Lung (tissue), 12 donors: Measurements from ENCODE around the gene PDE2A. TPM values are rescaled to one million over a fixed set of nuclear protein-coding genes. Genes with fewer than 3 reads are reported as not detected.

ENCODE experiments used
- ATAC-seq: fragments of 200-7000 bp; cut with Tn5 transposase; one replicate; pipeline ENCODE4 v1.9.1; 2020; ENCODE audit warnings: moderate number of reproducible peaks; ENCODE audit not compliant: insufficient read depth, low FRiP score
- DNase-seq, 3 donors: peaks; one replicate each; pipeline ENCODE4 v3.0.0-alpha.2; 2013 to 2017
- H3K27ac ChIP-seq, 2 donors: one replicate each; pipeline ENCODE4 v1.5.1; 2013; ENCODE audit warnings: mild to moderate bottlenecking in 2 of 2, moderate library complexity in 2 of 2, control low read depth in 1 of 2, inconsistent platforms in 1 of 2, low read depth in 1 of 2, low read length in 1 of 2
- H3K27me3 ChIP-seq, 3 donors: one replicate each; pipeline ENCODE4 v1.5.1; 2013; ENCODE audit warnings: low read length in 2 of 3; ENCODE audit not compliant: control insufficient read depth in 3 of 3, insufficient read depth in 3 of 3
- H3K36me3 ChIP-seq, 4 donors: one replicate each; pipeline ENCODE4 v1.5.1; 2013; ENCODE audit warnings: low read length in 4 of 4, mild to moderate bottlenecking in 1 of 4, moderate library complexity in 1 of 4; ENCODE audit not compliant: control insufficient read depth in 4 of 4, insufficient read depth in 4 of 4
- H3K4me1 ChIP-seq, 5 donors: one replicate each; pipeline ENCODE4 v1.5.1; 2013; ENCODE audit warnings: low read length in 5 of 5, mild to moderate bottlenecking in 2 of 5, moderate library complexity in 1 of 5; ENCODE audit not compliant: control insufficient read depth in 5 of 5, insufficient read depth in 5 of 5
- H3K4me3 ChIP-seq: one replicate; pipeline ENCODE4 v1.5.1; 2013; ENCODE audit warnings: mild to moderate bottlenecking, control low read depth, moderate library complexity
- H3K9ac ChIP-seq, 2 donors: one replicate each; pipeline ENCODE4 v1.5.1; 2013; ENCODE audit warnings: low read length in 2 of 2, control low read depth in 1 of 2; ENCODE audit not compliant: insufficient read depth in 1 of 2
- H3K9me3 ChIP-seq, 4 donors: one replicate each; pipeline ENCODE4 v1.5.1; 2013; ENCODE audit warnings: low read length in 3 of 4, mild to moderate bottlenecking in 1 of 4, moderate library complexity in 1 of 4; ENCODE audit not compliant: control insufficient read depth in 4 of 4, insufficient read depth in 3 of 4
- WGBS, 2 donors: extraction: QIAGEN DNeasy Blood & Tissue Kit; methylation state at CpG; one replicate each; pipeline ENCODE4 v1.1.7; 2013; 5-methylcytosine and 5-hydroxymethylcytosine counted together
- polyA plus RNA-seq, 2 donors: library from polyadenylated mRNA; stranded (reverse); fragments of 200-250 nt; gene quantifications; one replicate each; pipeline ENCODE4 v1.2.1, GENCODE V29; 2013
- total RNA-seq, 2 donors: library from RNA; depleted of rRNA in 1 of 2; stranded (reverse); fragments of >200 nt in 1 of 2; gene quantifications; one replicate each; pipeline ENCODE4 v1.2.1, GENCODE V29; 2014 to 2021
- TF ChIP-seq, protein P1 (sequence below): IDR thresholded peaks from 2 replicates; pipeline ENCODE4 v1.5.1; 2012; ENCODE audit warnings: mild to moderate bottlenecking; ENCODE audit errors: control extremely low read depth, extremely low read depth
- donor health status: control.
- donor health status: control.
- donor health status: Bipolar disorder and iron deficiency.
- donor health status: healthy.
- donor health status: DM: yes; HTN: yes; CAD: no.

The PDE2A gene
- total and polyA plus RNA-seq, 4 donors: 7.7 to 20.5 (median 12.7) TPM

DNA sequence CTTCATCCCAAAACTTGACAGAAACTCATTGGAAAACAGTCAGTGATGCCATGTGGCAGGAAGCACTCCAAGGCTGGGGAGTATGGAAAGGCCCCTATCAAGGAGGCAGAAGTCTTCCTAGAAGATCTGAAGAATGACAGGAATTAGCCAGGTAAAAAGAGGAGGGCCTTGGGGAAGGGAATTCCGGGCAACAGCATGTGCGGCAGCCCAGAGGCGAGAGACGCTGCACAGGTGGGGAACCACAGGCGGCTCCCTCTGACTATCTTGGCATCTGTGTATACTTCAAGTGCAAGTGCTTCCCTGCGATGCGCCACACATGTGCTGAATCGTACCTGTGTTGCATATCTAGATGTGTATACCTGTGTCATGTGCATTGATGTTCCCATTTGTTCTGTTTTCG, 12.7 kb downstream of the PDE2A start:
- no peak for DNase-seq
- no peak overlapping the region for H3K27ac ChIP-seq
- H3K4me3 ChIP-seq: no peak overlapping the region
- no peak for ATAC-seq
- peaks cover 0 to 21% (median 0%) of the 10 kb centered on the region in 3 donors for H3K27me3 ChIP-seq
- H3K4me1 ChIP-seq: peaks cover 0 to 4% (median 0%) of the 10 kb centered on the region in 5 donors
- no peak overlapping the region for H3K9ac ChIP-seq
- 82 to 83% methylated on average over 9 of the region's 9 CpGs for WGBS, 2 donors
- no peaks in the 10 kb centered on the region for H3K36me3 ChIP-seq
- H3K9me3 ChIP-seq: no peaks in the 10 kb centered on the region
- TF ChIP-seq, protein P1, sequence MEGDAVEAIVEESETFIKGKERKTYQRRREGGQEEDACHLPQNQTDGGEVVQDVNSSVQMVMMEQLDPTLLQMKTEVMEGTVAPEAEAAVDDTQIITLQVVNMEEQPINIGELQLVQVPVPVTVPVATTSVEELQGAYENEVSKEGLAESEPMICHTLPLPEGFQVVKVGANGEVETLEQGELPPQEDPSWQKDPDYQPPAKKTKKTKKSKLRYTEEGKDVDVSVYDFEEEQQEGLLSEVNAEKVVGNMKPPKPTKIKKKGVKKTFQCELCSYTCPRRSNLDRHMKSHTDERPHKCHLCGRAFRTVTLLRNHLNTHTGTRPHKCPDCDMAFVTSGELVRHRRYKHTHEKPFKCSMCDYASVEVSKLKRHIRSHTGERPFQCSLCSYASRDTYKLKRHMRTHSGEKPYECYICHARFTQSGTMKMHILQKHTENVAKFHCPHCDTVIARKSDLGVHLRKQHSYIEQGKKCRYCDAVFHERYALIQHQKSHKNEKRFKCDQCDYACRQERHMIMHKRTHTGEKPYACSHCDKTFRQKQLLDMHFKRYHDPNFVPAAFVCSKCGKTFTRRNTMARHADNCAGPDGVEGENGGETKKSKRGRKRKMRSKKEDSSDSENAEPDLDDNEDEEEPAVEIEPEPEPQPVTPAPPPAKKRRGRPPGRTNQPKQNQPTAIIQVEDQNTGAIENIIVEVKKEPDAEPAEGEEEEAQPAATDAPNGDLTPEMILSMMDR: no peak

DNA sequence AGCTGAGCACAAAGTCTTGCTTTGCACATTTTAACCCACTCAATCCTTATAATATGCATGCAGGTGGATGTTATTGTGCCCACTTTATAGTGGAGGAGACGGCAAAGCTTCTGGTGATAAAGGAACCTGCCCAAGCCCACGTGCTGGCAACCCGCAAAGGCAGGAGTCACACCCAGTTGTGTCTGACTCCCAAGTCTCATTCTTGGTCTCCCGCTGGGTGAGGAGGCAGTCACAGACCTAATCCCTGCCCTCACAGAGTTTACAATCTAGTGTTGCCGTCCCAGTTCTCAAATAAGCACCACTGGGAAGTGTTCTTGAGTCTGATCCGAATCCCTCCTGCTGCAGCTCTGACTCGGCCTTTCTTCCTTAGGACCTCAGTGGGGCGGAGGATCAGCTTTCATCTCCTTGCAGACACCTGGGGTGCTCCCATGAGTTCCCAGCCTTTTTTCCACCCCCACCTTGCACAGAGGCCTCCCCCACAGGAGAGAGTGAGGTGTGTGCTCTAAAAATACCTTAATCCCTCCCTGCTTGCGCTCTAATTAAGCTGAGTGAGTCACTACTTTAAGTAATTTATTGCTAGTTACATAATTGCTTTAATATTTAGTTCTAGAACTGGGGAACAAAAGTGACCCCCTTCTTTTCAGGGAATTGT, 15.1 kb downstream of the PDE2A start:
- no peak overlapping the region for H3K9ac ChIP-seq
- TF ChIP-seq, protein P1: no peak
- peaks cover 0 to 21% (median 0%) of the 10 kb centered on the region in 3 donors for H3K27me3 ChIP-seq
- H3K36me3 ChIP-seq: no peaks in the 10 kb centered on the region
- no peaks in the 10 kb centered on the region for H3K9me3 ChIP-seq
- ATAC-seq (no peak), DNase-seq (no peak)
- H3K4me1 ChIP-seq: peaks cover 0 to 4% (median 0%) of the 10 kb centered on the region in 5 donors
- no peak overlapping the region for H3K27ac ChIP-seq
- H3K4me3 ChIP-seq: no peak overlapping the region
- 85 to 89% methylated on average over 9 of the region's 9 CpGs for WGBS, 2 donors

DNA sequence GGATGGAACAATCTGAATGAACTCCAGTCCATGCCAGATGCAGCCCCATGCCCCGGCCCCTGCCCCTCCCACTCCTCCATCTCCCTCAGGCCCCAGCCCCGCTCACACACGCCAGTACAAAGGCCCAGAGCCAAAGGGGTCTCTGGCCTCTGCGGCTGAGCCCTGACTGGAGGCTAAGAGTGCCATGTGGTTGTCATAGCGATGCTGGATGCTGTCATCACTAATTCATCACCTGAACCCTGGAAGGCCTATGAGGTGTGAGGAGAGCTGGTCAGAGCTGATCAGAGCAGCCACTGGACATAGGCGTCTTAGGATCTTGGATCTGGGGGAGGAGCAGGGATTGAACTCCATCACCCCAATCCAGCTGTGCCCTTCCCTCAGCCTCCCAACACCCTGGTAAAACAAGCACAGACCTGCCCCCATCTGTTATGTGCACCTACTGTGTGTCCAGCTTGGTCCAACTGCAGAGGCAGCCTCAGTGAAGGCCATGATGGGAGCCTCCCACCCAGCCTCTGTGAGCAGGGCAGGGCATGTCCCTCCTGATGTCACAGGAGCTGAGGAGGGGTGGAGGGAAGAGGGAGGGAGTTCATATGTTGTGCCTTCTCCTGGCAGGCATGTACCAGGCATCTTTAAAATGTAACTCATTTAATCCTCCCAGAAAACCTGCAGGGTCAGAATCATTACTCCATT, 16.7 kb downstream of the PDE2A start:
- TF ChIP-seq, protein P1: no peak
- 79 to 91% methylated on average over 6 of the region's 6 CpGs for WGBS, 2 donors
- no peak overlapping the region for H3K9ac ChIP-seq
- peak in 1 of 3 donors; percentile 24 for DNase-seq
- no peak for ATAC-seq
- H3K4me3 ChIP-seq: no peak overlapping the region
- H3K4me1 ChIP-seq: peaks cover 0 to 4% (median 0%) of the 10 kb centered on the region in 5 donors
- H3K9me3 ChIP-seq: no peaks in the 10 kb centered on the region
- peaks cover 0 to 15% (median 0%) of the 10 kb centered on the region in 3 donors for H3K27me3 ChIP-seq
- H3K27ac ChIP-seq: no peak overlapping the region
- no peaks in the 10 kb centered on the region for H3K36me3 ChIP-seq
